Peyer's patch (tissue), 4 donors: ENCODE measurements around the gene EIF1.

Experiments
- POLR2A ChIP-seq, 2 donors: fragments of 450-650 bp; IDR thresholded peaks; one replicate each; pipeline ENCODE4 v1.5.1; 2017; ENCODE audit warnings: antibody characterized with exemption in 2 of 2, mild to moderate bottlenecking in 2 of 2, moderate library complexity in 2 of 2
- TF ChIP-seq, protein P1 (sequence below), 6 experiments: fragments of 450-650 bp in 4 of 6; fragments of 200-600 bp in 2 of 6; sonication (generic) in 1 of 6; IDR thresholded peaks; one replicate each; pipeline ENCODE4 v1.5.1; 2017 to 2019; ENCODE audit warnings: antibody characterized with exemption in 6 of 6, mild to moderate bottlenecking in 3 of 6, moderate library complexity in 1 of 6

DNA sequence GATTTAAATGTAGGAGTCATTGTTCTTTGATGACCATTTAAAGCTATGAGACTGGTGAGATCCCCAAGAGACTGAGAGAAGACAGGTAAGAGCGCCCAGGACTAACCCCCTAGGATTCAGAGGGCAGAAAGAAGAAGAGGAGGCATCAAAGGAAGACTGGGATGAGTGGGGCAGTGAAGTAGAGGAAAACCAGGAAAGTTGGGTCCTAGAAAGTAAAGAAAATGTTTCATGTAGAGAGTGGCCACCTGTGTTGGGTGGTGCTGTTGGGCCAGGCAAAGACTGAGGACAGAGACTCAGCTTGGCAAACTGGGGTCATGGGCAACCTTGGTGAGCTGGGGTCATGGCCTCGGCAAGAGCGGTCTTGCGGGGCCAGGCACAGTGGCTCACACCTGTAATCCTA, 47.1 kb downstream of the EIF1 start:
- TF ChIP-seq, protein P1, sequence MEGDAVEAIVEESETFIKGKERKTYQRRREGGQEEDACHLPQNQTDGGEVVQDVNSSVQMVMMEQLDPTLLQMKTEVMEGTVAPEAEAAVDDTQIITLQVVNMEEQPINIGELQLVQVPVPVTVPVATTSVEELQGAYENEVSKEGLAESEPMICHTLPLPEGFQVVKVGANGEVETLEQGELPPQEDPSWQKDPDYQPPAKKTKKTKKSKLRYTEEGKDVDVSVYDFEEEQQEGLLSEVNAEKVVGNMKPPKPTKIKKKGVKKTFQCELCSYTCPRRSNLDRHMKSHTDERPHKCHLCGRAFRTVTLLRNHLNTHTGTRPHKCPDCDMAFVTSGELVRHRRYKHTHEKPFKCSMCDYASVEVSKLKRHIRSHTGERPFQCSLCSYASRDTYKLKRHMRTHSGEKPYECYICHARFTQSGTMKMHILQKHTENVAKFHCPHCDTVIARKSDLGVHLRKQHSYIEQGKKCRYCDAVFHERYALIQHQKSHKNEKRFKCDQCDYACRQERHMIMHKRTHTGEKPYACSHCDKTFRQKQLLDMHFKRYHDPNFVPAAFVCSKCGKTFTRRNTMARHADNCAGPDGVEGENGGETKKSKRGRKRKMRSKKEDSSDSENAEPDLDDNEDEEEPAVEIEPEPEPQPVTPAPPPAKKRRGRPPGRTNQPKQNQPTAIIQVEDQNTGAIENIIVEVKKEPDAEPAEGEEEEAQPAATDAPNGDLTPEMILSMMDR (IDR thresholded peaks at IDR 0.05) = no peak
- TF ChIP-seq POLR2A (IDR thresholded peaks at IDR 0.05) = no peak
